ENCODE results near the gene TBX4. TPM values are rescaled to one million over a fixed set of nuclear protein-coding genes. Genes with fewer than 3 reads are reported as not detected.
"Not testable (repeated sequence)": the region's sequence is repeated elsewhere in the genome, so short reads cannot be mapped to it uniquely, and the experiment has no call there.

Gene TBX4
- total RNA-seq, 1 donor = under 0.01 TPM

GRCh38 chr17:61510237-61510636, 58.0 kb downstream of the TBX4 start:
- Histone ChIP-seq H3K27me3 (ENCODE audit: insufficient read depth, low read length) (no peaks in the 10 kb centered on the region), H3K9me3 (ENCODE audit: low read depth, low read length) (no peaks in the 10 kb centered on the region), H3K4me1 (ENCODE audit: insufficient read depth, low read length) (no peaks in the 10 kb centered on the region), H3K4me3 (ENCODE audit: low read length) (no peak overlapping the region)

- H3K27me3 ChIP-seq (ENCODE audit: insufficient read depth, low read length) = no peaks in the 10 kb centered on the region
- H3K4me3 ChIP-seq (ENCODE audit: low read length) = no peak overlapping the region
- H3K4me1 ChIP-seq (ENCODE audit: insufficient read depth, low read length) = no peaks in the 10 kb centered on the region
- no peaks in the 10 kb centered on the region for H3K9me3 ChIP-seq (ENCODE audit: low read depth, low read length)
Observed at GRCh38 chr17:61510991-61511390, 58.8 kb downstream of the TBX4 start.

GRCh38 chr17:61511480-61512182, 59.4 kb downstream of the TBX4 start:
- no peak overlapping the region for H3K4me3 ChIP-seq (ENCODE audit: low read length)

GRCh38 chr17:61514491-61514890, 62.3 kb downstream of the TBX4 start:
- Histone ChIP-seq H3K4me1 (ENCODE audit: insufficient read depth, low read length) (no peaks in the 10 kb centered on the region), H3K9me3 (ENCODE audit: low read depth, low read length) (no peaks in the 10 kb centered on the region), H3K4me3 (ENCODE audit: low read length) (no peak overlapping the region), H3K27me3 (ENCODE audit: insufficient read depth, low read length) (no peaks in the 10 kb centered on the region)

More at GRCh38 chr17:61511480-61512182, 59.4 kb downstream of the TBX4 start:
- no peaks in the 10 kb centered on the region for H3K9me3 ChIP-seq (ENCODE audit: low read depth, low read length)
- H3K4me1 ChIP-seq (ENCODE audit: insufficient read depth, low read length) = no peaks in the 10 kb centered on the region
- no peaks in the 10 kb centered on the region for H3K27me3 ChIP-seq (ENCODE audit: insufficient read depth, low read length)

- Histone ChIP-seq H3K9me3 (ENCODE audit: low read depth, low read length) (no peaks in the 10 kb centered on the region), H3K4me1 (ENCODE audit: insufficient read depth, low read length) (no peaks in the 10 kb centered on the region), H3K27me3 (ENCODE audit: insufficient read depth, low read length) (peaks cover 7% of the 10 kb centered on the region), H3K4me3 (ENCODE audit: low read length) (no peak overlapping the region)
Observed at GRCh38 chr17:61517265-61517664, 65.0 kb downstream of the TBX4 start.

- H3K9me3 ChIP-seq (ENCODE audit: low read depth, low read length) = no peaks in the 10 kb centered on the region
- H3K4me1 ChIP-seq (ENCODE audit: insufficient read depth, low read length) = no peaks in the 10 kb centered on the region
- H3K4me3 ChIP-seq (ENCODE audit: low read length) = no peak overlapping the region
- H3K27me3 ChIP-seq (ENCODE audit: insufficient read depth, low read length) = peaks cover 8% of the 10 kb centered on the region
Observed at GRCh38 chr17:61517843-61518606, 65.8 kb downstream of the TBX4 start.

GRCh38 chr17:61519139-61519538, 66.9 kb downstream of the TBX4 start:
- Histone ChIP-seq H3K4me3 (ENCODE audit: low read length) (no peak overlapping the region), H3K4me1 (ENCODE audit: insufficient read depth, low read length) (no peaks in the 10 kb centered on the region), H3K9me3 (ENCODE audit: low read depth, low read length) (no peaks in the 10 kb centered on the region)

GRCh38 chr17:61519754-61520440, 67.7 kb downstream of the TBX4 start:
- Histone ChIP-seq H3K4me3 (ENCODE audit: low read length) (no peak overlapping the region), H3K27me3 (ENCODE audit: insufficient read depth, low read length) (peaks cover 20% of the 10 kb centered on the region), H3K4me1 (ENCODE audit: insufficient read depth, low read length) (no peaks in the 10 kb centered on the region), H3K9me3 (ENCODE audit: low read depth, low read length) (no peaks in the 10 kb centered on the region)

More at GRCh38 chr17:61519139-61519538, 66.9 kb downstream of the TBX4 start:
- peaks cover 13% of the 10 kb centered on the region for H3K27me3 ChIP-seq (ENCODE audit: insufficient read depth, low read length)

GRCh38 chr17:61520897-61521296, 68.7 kb downstream of the TBX4 start:
- Histone ChIP-seq H3K4me3 (ENCODE audit: low read length) (no peak overlapping the region), H3K9me3 (ENCODE audit: low read depth, low read length) (no peaks in the 10 kb centered on the region), H3K4me1 (ENCODE audit: insufficient read depth, low read length) (no peaks in the 10 kb centered on the region), H3K27me3 (ENCODE audit: insufficient read depth, low read length) (peaks cover 23% of the 10 kb centered on the region)

GRCh38 chr17:61522088-61522487, 69.9 kb downstream of the TBX4 start:
- H3K4me1 ChIP-seq (ENCODE audit: insufficient read depth, low read length) = no peaks in the 10 kb centered on the region

GRCh38 chr17:61524319-61524718, 72.1 kb downstream of the TBX4 start:
- Histone ChIP-seq H3K9me3 (ENCODE audit: low read depth, low read length) (no peaks in the 10 kb centered on the region), H3K4me3 (ENCODE audit: low read length) (no peak overlapping the region), H3K4me1 (ENCODE audit: insufficient read depth, low read length) (no peaks in the 10 kb centered on the region), H3K27me3 (ENCODE audit: insufficient read depth, low read length) (peaks cover 32% of the 10 kb centered on the region)

More at GRCh38 chr17:61522088-61522487, 69.9 kb downstream of the TBX4 start:
- Histone ChIP-seq H3K27me3 (ENCODE audit: insufficient read depth, low read length) (peaks cover 32% of the 10 kb centered on the region), H3K4me3 (ENCODE audit: low read length) (no peak overlapping the region), H3K9me3 (ENCODE audit: low read depth, low read length) (no peaks in the 10 kb centered on the region)

GRCh38 chr17:61527441-61527840, 75.2 kb downstream of the TBX4 start:
- H3K4me1 ChIP-seq (ENCODE audit: insufficient read depth, low read length); H3K9me3 ChIP-seq (ENCODE audit: low read depth, low read length); H3K4me3 ChIP-seq (ENCODE audit: low read length): not testable (repeated sequence)
- peaks cover 24% of the 10 kb centered on the region for H3K27me3 ChIP-seq (ENCODE audit: insufficient read depth, low read length)

GRCh38 chr17:61528171-61528570, 75.9 kb downstream of the TBX4 start:
- peaks cover 24% of the 10 kb centered on the region for H3K27me3 ChIP-seq (ENCODE audit: insufficient read depth, low read length)
- no peaks in the 10 kb centered on the region for H3K4me1 ChIP-seq (ENCODE audit: insufficient read depth, low read length)
- H3K9me3 ChIP-seq (ENCODE audit: low read depth, low read length) = no peaks in the 10 kb centered on the region
- no peak overlapping the region for H3K4me3 ChIP-seq (ENCODE audit: low read length)

- H3K4me1 ChIP-seq (ENCODE audit: insufficient read depth, low read length) = no peaks in the 10 kb centered on the region
- no peaks in the 10 kb centered on the region for H3K9me3 ChIP-seq (ENCODE audit: low read depth, low read length)
- H3K4me3 ChIP-seq (ENCODE audit: low read length) = no peak overlapping the region
- H3K27me3 ChIP-seq (ENCODE audit: insufficient read depth, low read length) = peaks cover 6% of the 10 kb centered on the region
Observed at GRCh38 chr17:61531223-61531622, 79.0 kb downstream of the TBX4 start.

- H3K4me3 ChIP-seq (ENCODE audit: low read length) = no peak overlapping the region
- H3K27me3 ChIP-seq (ENCODE audit: insufficient read depth, low read length) = no peaks in the 10 kb centered on the region
Observed at GRCh38 chr17:61532826-61533225, 80.6 kb downstream of the TBX4 start.

More at GRCh38 chr17:61532826-61533225, 80.6 kb downstream of the TBX4 start:
- Histone ChIP-seq H3K9me3 (ENCODE audit: low read depth, low read length) (no peaks in the 10 kb centered on the region), H3K4me1 (ENCODE audit: insufficient read depth, low read length) (no peaks in the 10 kb centered on the region)

Data from mononuclear cell (primary cell).